Epithelial cell of esophagus (primary cell): ENCODE results near the gene NRXN3.

Experiments
- DNase-seq: peaks from one replicate; pipeline ENCODE4 v3.0.0; 2010; ENCODE audit warnings: low read depth
- H3K4me3 ChIP-seq: 2 replicates; pipeline ENCODE4 v1.5.1; 2011; ENCODE audit warnings: mild to moderate bottlenecking, low read length, control low read depth
- TF ChIP-seq, protein P1 (sequence below): IDR thresholded peaks from 2 replicates; pipeline ENCODE4 v1.5.1; 2011; ENCODE audit warnings: low read depth, mild to moderate bottlenecking, low read length, control low read depth, inconsistent platforms; ENCODE audit not compliant: insufficient read depth; ENCODE audit errors: missing control alignments

NRXN3 gene

DNA sequence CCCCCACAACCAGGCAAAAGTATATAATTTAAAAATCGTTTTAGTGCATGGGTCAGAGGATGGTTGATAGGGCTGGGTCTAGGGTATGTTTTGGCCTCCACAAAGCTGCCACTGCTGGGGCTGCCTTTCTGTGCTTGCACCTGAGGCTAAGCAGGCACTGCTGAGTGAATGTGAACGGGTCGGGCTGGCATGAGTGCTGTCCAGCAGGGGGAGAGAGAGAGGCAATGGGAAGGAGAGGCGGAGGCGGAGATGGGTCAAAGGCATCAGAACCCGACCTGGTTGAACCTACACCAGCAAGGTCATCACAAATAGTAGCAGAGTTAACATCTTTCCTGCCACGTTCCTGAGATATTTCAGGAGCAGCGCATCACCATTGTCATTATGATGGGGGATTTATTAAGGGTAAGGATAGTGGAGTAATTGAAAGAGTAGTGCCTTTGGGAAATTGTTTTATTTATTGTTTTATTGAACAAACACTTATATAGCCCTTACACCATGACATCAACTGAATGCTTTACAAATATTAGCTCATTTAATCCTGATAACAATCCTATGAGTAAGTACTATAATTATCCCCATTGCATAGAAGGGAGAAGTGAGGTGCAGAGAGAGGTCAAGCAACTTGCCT lies 5.8 kb upstream of the NRXN3 start:
- no peak overlapping the region for H3K4me3 ChIP-seq
- TF ChIP-seq, protein P1, sequence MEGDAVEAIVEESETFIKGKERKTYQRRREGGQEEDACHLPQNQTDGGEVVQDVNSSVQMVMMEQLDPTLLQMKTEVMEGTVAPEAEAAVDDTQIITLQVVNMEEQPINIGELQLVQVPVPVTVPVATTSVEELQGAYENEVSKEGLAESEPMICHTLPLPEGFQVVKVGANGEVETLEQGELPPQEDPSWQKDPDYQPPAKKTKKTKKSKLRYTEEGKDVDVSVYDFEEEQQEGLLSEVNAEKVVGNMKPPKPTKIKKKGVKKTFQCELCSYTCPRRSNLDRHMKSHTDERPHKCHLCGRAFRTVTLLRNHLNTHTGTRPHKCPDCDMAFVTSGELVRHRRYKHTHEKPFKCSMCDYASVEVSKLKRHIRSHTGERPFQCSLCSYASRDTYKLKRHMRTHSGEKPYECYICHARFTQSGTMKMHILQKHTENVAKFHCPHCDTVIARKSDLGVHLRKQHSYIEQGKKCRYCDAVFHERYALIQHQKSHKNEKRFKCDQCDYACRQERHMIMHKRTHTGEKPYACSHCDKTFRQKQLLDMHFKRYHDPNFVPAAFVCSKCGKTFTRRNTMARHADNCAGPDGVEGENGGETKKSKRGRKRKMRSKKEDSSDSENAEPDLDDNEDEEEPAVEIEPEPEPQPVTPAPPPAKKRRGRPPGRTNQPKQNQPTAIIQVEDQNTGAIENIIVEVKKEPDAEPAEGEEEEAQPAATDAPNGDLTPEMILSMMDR, result peak; percentile 67
- DNase-seq, result peak; percentile 50

DNA sequence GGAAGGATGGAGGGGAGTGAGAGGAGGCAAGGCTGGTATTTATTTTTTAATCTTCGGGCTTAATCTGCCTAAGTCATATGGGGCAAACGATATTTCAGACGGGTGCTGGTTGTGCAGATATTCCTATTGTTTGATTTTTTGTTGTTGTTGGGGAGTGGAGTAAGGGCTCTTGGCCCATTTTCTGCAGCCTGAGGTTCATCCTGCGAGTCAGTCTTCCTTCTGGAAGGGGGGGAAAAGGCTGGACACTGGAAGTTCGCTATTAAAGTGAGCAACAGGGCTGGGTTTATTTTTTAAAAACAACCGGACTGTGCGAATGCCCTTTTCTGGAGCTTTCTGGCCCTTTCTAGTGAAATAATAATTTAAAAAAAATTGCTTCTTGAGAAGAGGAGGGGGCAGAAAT lies 2.3 kb downstream of the NRXN3 start:
- no peak for DNase-seq
- no peak overlapping the region for H3K4me3 ChIP-seq
- TF ChIP-seq, protein P1, result no peak

DNA sequence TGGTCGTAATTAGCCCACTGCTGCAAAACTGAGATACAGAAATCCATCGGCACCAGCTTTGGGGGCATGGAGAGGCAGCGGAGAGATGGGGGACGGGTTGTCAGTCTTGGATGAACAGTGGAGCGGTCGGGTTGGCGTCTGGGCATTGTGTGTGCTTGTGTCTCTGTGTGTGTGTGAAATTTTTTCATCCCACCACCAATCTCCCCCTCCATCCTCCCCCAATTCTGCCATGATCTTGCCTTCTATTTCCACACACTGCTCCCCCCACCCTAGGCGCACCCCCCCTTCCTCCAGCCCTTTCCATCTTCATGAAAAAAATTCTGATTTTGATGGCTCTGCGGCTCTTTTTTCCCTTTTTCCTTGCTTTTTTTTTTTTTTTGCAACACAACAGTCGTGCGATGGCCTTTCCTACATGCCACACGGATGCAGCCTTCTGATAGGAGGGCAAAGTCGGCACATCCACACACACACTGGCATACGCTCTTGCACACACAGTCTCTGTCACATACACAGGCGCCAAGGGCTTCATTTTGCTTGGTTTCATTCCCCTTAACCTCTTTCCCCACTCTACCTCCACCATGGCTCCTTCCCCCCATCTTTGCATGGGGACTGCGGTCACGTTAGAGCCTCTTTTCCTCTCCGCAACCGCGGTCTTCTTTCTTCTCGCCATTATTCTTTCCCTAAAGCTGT lies 3.3 kb downstream of the NRXN3 start:
- H3K4me3 ChIP-seq, result no peak overlapping the region
- no peak for DNase-seq
- TF ChIP-seq, protein P1, result no peak

DNA sequence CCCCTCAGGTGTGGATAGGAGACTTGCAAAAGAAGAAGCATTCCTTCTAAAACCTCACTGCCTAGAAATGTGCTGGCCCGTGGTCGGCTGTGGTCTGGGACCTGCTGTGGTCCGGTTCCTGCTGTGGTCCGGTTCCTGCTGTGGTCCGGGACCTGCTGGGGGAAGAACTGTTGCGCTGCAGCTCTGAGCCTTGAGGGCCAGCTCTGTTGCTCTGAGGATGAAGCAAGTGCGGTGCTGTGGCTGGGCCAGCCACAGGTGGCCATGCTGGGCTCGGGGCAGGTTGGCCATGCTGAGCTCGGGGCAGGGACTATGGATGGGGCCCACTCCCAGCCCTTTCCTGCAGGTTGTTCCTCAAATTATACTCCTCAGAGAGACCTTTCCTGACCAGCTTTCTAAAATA lies 5.2 kb downstream of the NRXN3 start:
- DNase-seq, result no peak
- no peak overlapping the region for H3K4me3 ChIP-seq
- TF ChIP-seq, protein P1, result no peak

DNA sequence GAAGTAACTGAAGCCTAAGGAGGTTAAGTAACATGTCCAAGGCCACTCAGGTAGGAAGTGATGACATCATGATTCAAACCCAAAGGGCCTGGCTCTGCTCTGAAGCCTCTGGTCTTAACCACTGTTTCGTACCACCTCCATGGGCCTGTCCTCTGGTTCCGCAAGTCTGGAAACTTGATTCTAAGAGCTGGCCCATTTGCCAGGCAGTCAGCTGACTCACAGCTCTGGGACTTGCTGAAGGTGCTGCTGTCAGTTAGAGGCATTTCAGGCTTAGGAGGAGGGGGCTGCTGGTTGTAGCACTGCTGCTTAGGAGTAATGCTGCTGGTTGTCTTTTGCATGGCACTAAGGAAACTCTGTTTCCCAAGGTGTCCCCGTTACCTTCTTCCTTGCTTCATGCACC lies 7.9 kb downstream of the NRXN3 start:
- H3K4me3 ChIP-seq, result no peak overlapping the region
- TF ChIP-seq, protein P1, result no peak
- DNase-seq, result no peak

DNA sequence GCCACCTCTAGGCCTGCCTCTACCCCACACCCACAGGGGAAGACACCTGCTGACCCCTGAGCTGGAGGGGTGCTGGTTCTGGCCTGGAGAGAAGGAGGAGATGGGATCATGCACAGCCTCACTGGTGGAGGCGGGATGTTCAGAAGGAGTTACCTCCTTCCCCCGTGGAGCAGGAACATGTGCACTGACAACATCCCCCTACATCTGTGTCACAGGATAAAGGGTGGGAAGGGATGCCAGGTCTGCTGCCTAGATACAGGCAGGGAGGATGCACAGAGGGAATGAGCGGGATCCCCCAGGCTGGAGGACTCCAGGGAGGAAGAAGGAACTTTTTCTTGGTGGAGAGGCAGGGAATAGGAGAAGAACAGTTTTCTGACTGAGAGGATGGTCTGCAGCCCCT lies 8.8 kb downstream of the NRXN3 start:
- TF ChIP-seq, protein P1, result no peak
- H3K4me3 ChIP-seq, result no peak overlapping the region
- no peak for DNase-seq

DNA sequence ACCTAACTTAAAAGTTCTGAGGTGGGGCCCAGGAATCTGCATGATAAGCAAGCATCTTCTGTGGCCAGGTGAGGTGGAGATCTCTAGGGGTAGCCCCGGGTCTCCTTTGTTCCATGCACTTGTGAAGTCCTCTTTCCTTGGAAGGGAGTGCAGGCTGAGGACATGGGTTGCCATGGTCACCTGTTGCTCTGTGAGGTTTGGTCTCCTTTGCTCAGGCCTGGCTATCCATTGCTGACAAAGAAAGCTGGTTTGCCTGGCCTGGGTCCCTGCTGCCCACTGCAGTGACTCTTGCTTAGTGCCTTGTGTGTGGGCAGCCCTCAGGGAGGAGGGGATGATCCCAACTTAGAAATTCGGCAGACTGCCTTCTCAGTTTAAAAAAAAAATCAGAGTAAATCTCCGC lies 11.1 kb downstream of the NRXN3 start:
- no peak for DNase-seq
- H3K4me3 ChIP-seq, result no peak overlapping the region
- TF ChIP-seq, protein P1, result no peak
